Fibroblast of villous mesenchyme (primary cell): ENCODE measurements around the gene GPX3. TPM values are rescaled to one million over a fixed set of nuclear protein-coding genes. Genes with fewer than 3 reads are reported as not detected.

Experiments
- DNase-seq: peaks from one replicate; pipeline ENCODE4 v3.0.0-alpha.2; 2010; ENCODE audit warnings: low read depth
- H3K4me3 ChIP-seq: 2 replicates; pipeline ENCODE4 v1.5.1; 2011; ENCODE audit warnings: low read depth, mild to moderate bottlenecking, low read length
- CTCF ChIP-seq: IDR thresholded peaks from 2 replicates; pipeline ENCODE4 v1.5.1; 2012; ENCODE audit warnings: low read depth, mild to moderate bottlenecking, low read length; ENCODE audit not compliant: insufficient read depth
- total RNA-seq: library from RNA; depleted of rRNA; stranded (reverse); fragments of >200 nt; gene quantifications from 2 replicates; pipeline ENCODE4 v1.2.3, GENCODE V29; 2012

GPX3 gene
- total RNA-seq, 1 donor: 3.9 TPM

- H3K4me3 ChIP-seq: no peak overlapping the region
- no peak for DNase-seq
- no peak for TF ChIP-seq CTCF
These were observed 9.0 kb downstream of the GPX3 start for GRCh38 chr5:151029179-151030055.

- TF ChIP-seq CTCF: no peak
- no peak for DNase-seq
These were observed 9.6 kb downstream of the GPX3 start for GRCh38 chr5:151030056-151030336.

GRCh38 chr5:151030379-151030778 lies 10.0 kb downstream of the GPX3 start:
- DNase-seq: peak; percentile 32
- H3K4me3 ChIP-seq: no peak overlapping the region
- TF ChIP-seq CTCF: no peak

More at GRCh38 chr5:151030056-151030336, 9.6 kb downstream of the GPX3 start:
- no peak overlapping the region for H3K4me3 ChIP-seq

GRCh38 chr5:151031554-151031953 lies 11.2 kb downstream of the GPX3 start:
- TF ChIP-seq CTCF: no peak
- DNase-seq: no peak
- H3K4me3 ChIP-seq: no peak overlapping the region

- no peak overlapping the region for H3K4me3 ChIP-seq
- DNase-seq: no peak
- no peak for TF ChIP-seq CTCF
These were observed 13.0 kb downstream of the GPX3 start for GRCh38 chr5:151033217-151033934.

- no peak for TF ChIP-seq CTCF
- DNase-seq: no peak
These were observed 14.3 kb downstream of the GPX3 start for GRCh38 chr5:151034422-151035379.

More at GRCh38 chr5:151034422-151035379, 14.3 kb downstream of the GPX3 start:
- H3K4me3 ChIP-seq: no peak overlapping the region
